Stimulated activated memory B cell treated with anti-CD40 and anti-IgM and Interleukin-4, amounts not matched to agents 10 μg/mL and 1 μg/mL and 100 μg/mL, for 72 hours (primary cell): ENCODE results near the gene TMEM132C.
"Not testable (repeated sequence)": the region's sequence is repeated elsewhere in the genome, so short reads cannot be mapped to it uniquely, and the experiment has no call there.

Experiments used
- ATAC-seq: fragments of 150-1000 bp; cut with Tn5 transposase; 2 replicates; pipeline ENCODE4 v1.10.0; 2021
- H3K27ac Mint-ChIP-seq: one replicate; pipeline ENCODE4 v1.8.0; 2022; ENCODE audit warnings: mild to moderate bottlenecking, mixed read lengths
- H3K27me3 Mint-ChIP-seq: one replicate; pipeline ENCODE4 v1.8.0; 2022; ENCODE audit warnings: mixed read lengths
- H3K36me3 Mint-ChIP-seq: one replicate; pipeline ENCODE4 v1.8.0; 2022; ENCODE audit warnings: mixed read lengths
- H3K4me1 Mint-ChIP-seq: one replicate; pipeline ENCODE4 v1.8.0; 2022; ENCODE audit warnings: mixed read lengths
- H3K4me3 Mint-ChIP-seq: one replicate; pipeline ENCODE4 v1.8.0; 2022; ENCODE audit warnings: mild to moderate bottlenecking, moderate library complexity, mixed read lengths
- H3K9me3 Mint-ChIP-seq: one replicate; pipeline ENCODE4 v1.8.0; 2022; ENCODE audit warnings: mixed read lengths

The TMEM132C gene

GRCh38 chr12:128267131-128267622 is at the start of gene TMEM132C:
Gene TMEM132C, plus strand, starts transcription at chr12:128267170. Its CDS starts 233 bp downstream, at chr12:128267403.
- no peak for ATAC-seq
- Mint-ChIP-seq H3K27me3 (peaks cover 30% of the 10 kb centered on the region), H3K27ac (no peak within 1 kb of the TSS), H3K4me1 (no peaks in the 10 kb centered on the region), H3K36me3 (no peaks in the 10 kb centered on the region), H3K4me3 (no peak within 1 kb of the TSS), H3K9me3 (peaks cover 5% of the 10 kb centered on the region)

DNA sequence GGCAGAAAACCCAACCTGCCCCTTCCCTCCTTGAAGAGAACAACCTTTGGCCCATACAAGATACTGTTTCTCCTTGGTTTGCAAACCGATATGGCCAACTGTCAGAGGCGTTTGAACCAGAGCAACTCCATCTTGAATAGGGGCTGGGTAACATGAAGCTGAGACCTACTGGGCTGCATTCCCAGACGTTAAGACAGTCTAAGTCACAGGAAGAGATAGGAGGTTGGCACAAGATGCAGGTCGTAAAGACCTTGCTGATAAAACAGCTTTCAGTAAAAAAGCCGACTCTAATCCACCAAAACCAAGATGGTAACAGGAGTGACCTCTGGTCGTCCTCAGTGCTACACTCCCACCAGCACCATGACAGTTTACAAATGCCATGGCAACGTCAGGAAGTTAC is 42.7 kb upstream of the TMEM132C start:
- Mint-ChIP-seq H3K9me3 (peaks cover 3% of the 10 kb centered on the region), H3K36me3 (no peaks in the 10 kb centered on the region), H3K4me1 (no peaks in the 10 kb centered on the region), H3K27me3 (no peaks in the 10 kb centered on the region), H3K27ac (no peak overlapping the region), H3K4me3 (no peak overlapping the region)
- ATAC-seq, result no peak

GRCh38 chr12:128228581-128228980 is 38.4 kb upstream of the TMEM132C start:
- Mint-ChIP-seq H3K4me3 (no peak overlapping the region), H3K27me3 (no peaks in the 10 kb centered on the region), H3K36me3 (no peaks in the 10 kb centered on the region), H3K27ac (no peak overlapping the region), H3K9me3 (peaks cover 4% of the 10 kb centered on the region), H3K4me1 (no peaks in the 10 kb centered on the region)
- ATAC-seq, result no peak

DNA sequence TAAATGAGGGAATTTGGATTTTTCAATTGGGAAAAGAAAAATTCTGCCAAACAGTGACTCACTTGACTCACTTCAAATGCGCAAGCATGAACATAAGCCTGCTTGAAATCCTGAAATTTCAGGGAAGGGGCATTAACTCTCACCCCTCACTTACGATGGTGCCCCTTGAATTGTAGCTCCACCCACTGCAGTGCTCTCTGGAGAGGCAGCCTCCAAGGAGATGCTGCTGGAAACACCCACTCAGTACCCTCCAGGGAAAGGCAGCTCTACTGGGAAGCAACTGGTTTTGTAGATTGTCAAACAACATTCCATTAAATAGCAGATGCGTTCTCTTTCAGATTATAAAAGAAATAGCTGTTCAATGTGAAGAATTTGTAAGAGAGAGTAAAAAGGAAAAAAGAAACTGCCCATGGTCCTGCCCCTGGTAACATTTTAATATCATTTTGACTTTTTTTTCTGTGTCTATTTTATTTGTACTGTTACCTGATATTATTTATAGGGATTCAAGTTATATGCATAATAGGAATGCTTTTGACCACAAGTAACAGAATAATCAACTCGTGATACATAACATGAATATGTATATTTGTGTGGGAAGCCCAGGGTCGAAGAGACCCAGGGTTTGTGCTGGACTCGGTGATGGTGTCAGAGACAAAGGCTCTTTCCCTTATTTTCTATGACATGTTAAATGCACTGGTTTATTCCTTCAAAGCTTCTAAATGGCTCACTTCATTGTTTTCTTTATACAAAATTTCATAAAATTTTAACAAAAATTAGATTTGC is 31.1 kb upstream of the TMEM132C start:
- no peaks in the 10 kb centered on the region for H3K4me1 Mint-ChIP-seq
- H3K36me3 Mint-ChIP-seq, result no peaks in the 10 kb centered on the region
- no peak overlapping the region for H3K27ac Mint-ChIP-seq
- no peak for ATAC-seq
- no peak overlapping the region for H3K4me3 Mint-ChIP-seq
- peaks cover 11% of the 10 kb centered on the region for H3K9me3 Mint-ChIP-seq
- H3K27me3 Mint-ChIP-seq, result no peaks in the 10 kb centered on the region

DNA sequence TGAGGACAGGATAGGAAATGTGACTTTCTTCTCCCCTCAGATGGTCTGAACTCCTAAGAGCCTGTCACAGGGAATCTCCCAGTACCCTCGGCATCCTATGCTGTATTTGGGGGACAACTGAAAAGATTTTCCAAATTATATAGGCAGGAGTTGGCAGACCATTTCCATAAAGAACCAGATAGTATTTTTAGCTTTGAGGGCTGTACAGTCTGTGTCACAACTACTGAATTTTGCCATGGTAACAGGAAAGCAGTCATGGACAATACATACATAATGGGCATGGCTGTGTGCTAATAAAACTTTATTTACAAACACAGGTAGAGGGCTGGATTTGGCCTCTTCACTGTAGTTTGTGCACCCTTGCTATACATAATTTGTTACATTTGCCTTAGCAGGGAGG is 30.4 kb upstream of the TMEM132C start:
- Mint-ChIP-seq H3K4me3 (no peak overlapping the region), H3K27ac (no peak overlapping the region), H3K27me3 (no peaks in the 10 kb centered on the region), H3K9me3 (peaks cover 14% of the 10 kb centered on the region), H3K36me3 (no peaks in the 10 kb centered on the region), H3K4me1 (no peaks in the 10 kb centered on the region)
- no peak for ATAC-seq

DNA sequence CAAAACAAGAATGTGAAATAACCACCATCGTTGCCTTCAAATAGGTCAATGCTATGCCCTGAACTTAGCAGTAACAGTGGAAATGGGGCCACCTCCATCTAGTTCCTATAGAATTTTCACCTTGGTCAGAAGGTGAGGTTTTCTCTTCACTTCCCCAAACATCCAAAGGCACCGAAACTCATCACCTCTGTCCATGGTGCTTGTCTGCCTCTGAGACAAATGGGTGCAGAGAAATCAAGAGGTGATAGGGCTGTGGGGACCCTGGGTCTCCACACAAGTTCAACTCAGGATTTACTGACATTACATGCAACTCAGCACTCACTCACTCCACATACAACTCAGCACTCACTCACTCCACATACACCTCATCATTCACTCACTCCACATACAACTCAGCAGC is 26.2 kb upstream of the TMEM132C start:
- Mint-ChIP-seq H3K4me1 (no peaks in the 10 kb centered on the region), H3K27ac (no peak overlapping the region), H3K9me3 (peaks cover 16% of the 10 kb centered on the region), H3K36me3 (no peaks in the 10 kb centered on the region), H3K4me3 (no peak overlapping the region), H3K27me3 (no peaks in the 10 kb centered on the region)
- ATAC-seq, result no peak

- no peaks in the 10 kb centered on the region for H3K4me1 Mint-ChIP-seq
- H3K4me3 Mint-ChIP-seq, result no peak overlapping the region
- H3K27me3 Mint-ChIP-seq, result no peaks in the 10 kb centered on the region
- H3K9me3 Mint-ChIP-seq, result peaks cover 13% of the 10 kb centered on the region
- no peak for ATAC-seq
- H3K27ac Mint-ChIP-seq, result no peak overlapping the region
- H3K36me3 Mint-ChIP-seq, result no peaks in the 10 kb centered on the region
Observed at GRCh38 chr12:128245121-128245520, 21.8 kb upstream of the TMEM132C start.

DNA sequence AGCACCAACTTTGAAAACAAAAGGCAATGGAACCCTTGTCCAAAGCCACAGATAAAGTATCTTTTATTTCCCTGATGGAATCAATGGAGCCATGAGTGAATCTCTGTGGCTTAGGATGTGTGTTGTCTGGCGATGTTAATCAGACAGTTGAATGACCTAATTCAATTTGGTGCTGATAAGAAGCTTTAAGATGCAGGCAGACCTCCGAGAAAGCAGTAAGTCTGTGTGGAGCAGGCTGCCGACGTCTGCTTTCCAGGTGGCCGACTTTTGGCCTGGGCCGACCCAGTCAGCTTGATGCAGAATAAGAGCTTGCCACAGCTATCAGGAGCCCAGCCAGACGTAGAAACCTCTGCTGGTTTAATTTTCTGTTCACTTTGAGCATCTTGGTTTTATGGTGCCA is 21.1 kb upstream of the TMEM132C start:
- Mint-ChIP-seq H3K27ac (no peak overlapping the region), H3K36me3 (no peaks in the 10 kb centered on the region), H3K27me3 (no peaks in the 10 kb centered on the region), H3K4me3 (no peak overlapping the region), H3K4me1 (no peaks in the 10 kb centered on the region), H3K9me3 (peaks cover 14% of the 10 kb centered on the region)
- ATAC-seq, result no peak

GRCh38 chr12:128250096-128250495 is 16.9 kb upstream of the TMEM132C start:
- ATAC-seq, result no peak
- H3K4me3 Mint-ChIP-seq, result no peak overlapping the region
- H3K4me1 Mint-ChIP-seq, result no peaks in the 10 kb centered on the region
- no peaks in the 10 kb centered on the region for H3K27me3 Mint-ChIP-seq
- H3K36me3 Mint-ChIP-seq, result no peaks in the 10 kb centered on the region
- H3K9me3 Mint-ChIP-seq, result peaks cover 7% of the 10 kb centered on the region
- H3K27ac Mint-ChIP-seq, result no peak overlapping the region

- H3K27ac Mint-ChIP-seq, H3K27me3 Mint-ChIP-seq, ATAC-seq, H3K4me3 Mint-ChIP-seq, H3K4me1 Mint-ChIP-seq, H3K9me3 Mint-ChIP-seq, H3K36me3 Mint-ChIP-seq: not testable (repeated sequence)
Observed at GRCh38 chr12:128253829-128254228, 13.1 kb upstream of the TMEM132C start.

- Mint-ChIP-seq H3K4me3 (no peak overlapping the region), H3K9me3 (peaks cover 2% of the 10 kb centered on the region), H3K4me1 (no peaks in the 10 kb centered on the region), H3K27ac (no peak overlapping the region), H3K36me3 (no peaks in the 10 kb centered on the region), H3K27me3 (peaks cover 15% of the 10 kb centered on the region)
- no peak for ATAC-seq
Observed at GRCh38 chr12:128258866-128259555, 8.0 kb upstream of the TMEM132C start.

- no peaks in the 10 kb centered on the region for H3K4me1 Mint-ChIP-seq
- H3K36me3 Mint-ChIP-seq, result no peaks in the 10 kb centered on the region
- no peak for ATAC-seq
- no peak overlapping the region for H3K27ac Mint-ChIP-seq
- no peak overlapping the region for H3K4me3 Mint-ChIP-seq
- H3K9me3 Mint-ChIP-seq, result peaks cover 2% of the 10 kb centered on the region
- peaks cover 15% of the 10 kb centered on the region for H3K27me3 Mint-ChIP-seq
Observed at GRCh38 chr12:128259556-128260070, 7.4 kb upstream of the TMEM132C start.

GRCh38 chr12:128261757-128262156 is 5.2 kb upstream of the TMEM132C start:
- no peak overlapping the region for H3K4me3 Mint-ChIP-seq

GRCh38 chr12:128265566-128265965 is 1.4 kb upstream of the TMEM132C start:
- Mint-ChIP-seq H3K27me3 (peaks cover 31% of the 10 kb centered on the region), H3K27ac (no peak overlapping the region), H3K4me3 (no peak overlapping the region), H3K4me1 (no peaks in the 10 kb centered on the region), H3K9me3 (peaks cover 2% of the 10 kb centered on the region), H3K36me3 (no peaks in the 10 kb centered on the region)
- no peak for ATAC-seq

More at GRCh38 chr12:128261757-128262156, 5.2 kb upstream of the TMEM132C start:
- no peak for ATAC-seq
- Mint-ChIP-seq H3K4me1 (no peaks in the 10 kb centered on the region), H3K36me3 (no peaks in the 10 kb centered on the region), H3K9me3 (peaks cover 2% of the 10 kb centered on the region), H3K27me3 (peaks cover 29% of the 10 kb centered on the region), H3K27ac (no peak overlapping the region)

DNA sequence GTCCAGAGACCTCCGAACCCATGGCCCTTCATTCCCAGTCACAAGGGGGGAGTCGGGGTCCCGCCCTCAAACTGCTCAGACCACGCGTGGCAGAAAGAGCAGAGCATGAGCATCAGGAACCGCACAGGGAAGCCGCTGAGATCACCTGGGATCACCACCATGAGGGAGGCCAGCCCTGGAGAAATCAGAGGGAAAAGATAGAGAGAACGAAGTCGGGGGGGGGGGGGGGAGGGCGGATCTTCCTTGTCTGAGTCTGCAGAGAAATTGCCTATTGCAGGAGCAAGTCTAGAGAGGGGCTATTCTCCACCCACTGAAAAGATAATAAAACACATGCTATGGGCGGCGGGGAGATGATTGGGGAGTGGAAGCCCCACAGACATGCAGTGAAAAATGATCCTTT is 884 bp upstream of the TMEM132C start:
- no peak for ATAC-seq
- Mint-ChIP-seq H3K27me3 (peaks cover 30% of the 10 kb centered on the region), H3K9me3 (peaks cover 2% of the 10 kb centered on the region), H3K36me3 (no peaks in the 10 kb centered on the region), H3K27ac (no peak overlapping the region), H3K4me1 (no peaks in the 10 kb centered on the region), H3K4me3 (no peak overlapping the region)
